ENCODE data around the gene MDM1.

MDM1 gene

GRCh38 chr12:68331869-68332727, at the start of gene MDM1:
MDM1 (minus strand) TSS chr12:68332362; CDS start chr12:68332245, 117 bp downstream.
- peak within 1 kb of the TSS; percentile 79 for H3K4me3 ChIP-seq (ENCODE audit: low read depth, low read length)

GRCh38 chr12:68381476-68382219, 49.5 kb upstream of the MDM1 start:
- no peak overlapping the region for H3K4me3 ChIP-seq (ENCODE audit: low read depth, low read length)

GRCh38 chr12:68378872-68379606, 46.9 kb upstream of the MDM1 start:
- H3K4me3 ChIP-seq (ENCODE audit: low read depth, low read length) = no peak overlapping the region

GRCh38 chr12:68377881-68378280, 45.7 kb upstream of the MDM1 start:
- no peak overlapping the region for H3K4me3 ChIP-seq (ENCODE audit: low read depth, low read length)

- no peak overlapping the region for H3K4me3 ChIP-seq (ENCODE audit: low read depth, low read length)
Measured at GRCh38 chr12:68376901-68377300, 44.7 kb upstream of the MDM1 start.

GRCh38 chr12:68375756-68376695, 43.9 kb upstream of the MDM1 start:
- no peak overlapping the region for H3K4me3 ChIP-seq (ENCODE audit: low read depth, low read length)

GRCh38 chr12:68374307-68374982, 42.3 kb upstream of the MDM1 start:
- H3K4me3 ChIP-seq (ENCODE audit: low read depth, low read length) = no peak overlapping the region

GRCh38 chr12:68370667-68371066, 38.5 kb upstream of the MDM1 start:
- no peak overlapping the region for H3K4me3 ChIP-seq (ENCODE audit: low read depth, low read length)

- H3K4me3 ChIP-seq (ENCODE audit: low read depth, low read length) = no peak overlapping the region
Measured at GRCh38 chr12:68370006-68370590, 37.9 kb upstream of the MDM1 start.

- no peak overlapping the region for H3K4me3 ChIP-seq (ENCODE audit: low read depth, low read length)
Measured at GRCh38 chr12:68368327-68368726, 36.2 kb upstream of the MDM1 start.

- no peak overlapping the region for H3K4me3 ChIP-seq (ENCODE audit: low read depth, low read length)
Measured at GRCh38 chr12:68367903-68368302, 35.7 kb upstream of the MDM1 start.

GRCh38 chr12:68367116-68367515, 35.0 kb upstream of the MDM1 start:
- no peak overlapping the region for H3K4me3 ChIP-seq (ENCODE audit: low read depth, low read length)

- no peak overlapping the region for H3K4me3 ChIP-seq (ENCODE audit: low read depth, low read length)
Measured at GRCh38 chr12:68364893-68365725, 32.9 kb upstream of the MDM1 start.

GRCh38 chr12:68364328-68364727, 32.2 kb upstream of the MDM1 start:
- H3K4me3 ChIP-seq (ENCODE audit: low read depth, low read length) = no peak overlapping the region

GRCh38 chr12:68361953-68362352, 29.8 kb upstream of the MDM1 start:
- H3K4me3 ChIP-seq (ENCODE audit: low read depth, low read length) = no peak overlapping the region

GRCh38 chr12:68359674-68360073, 27.5 kb upstream of the MDM1 start:
- H3K4me3 ChIP-seq (ENCODE audit: low read depth, low read length) = no peak overlapping the region

- H3K4me3 ChIP-seq (ENCODE audit: low read depth, low read length) = no peak overlapping the region
Measured at GRCh38 chr12:68358532-68359485, 26.6 kb upstream of the MDM1 start.

Data from iPS-11a (cell line).